Stimulated activated CD8-positive, alpha-beta memory T cell treated with anti-CD3 and anti-CD28 coated beads, Interleukin-7, amount 100 ng/mL, for 1 hour (primary cell): ENCODE results near the gene ZNF101.
A peak's percentile ranks its signal among the peaks of the same experiment; 100 is the strongest.
"Not testable (repeated sequence)": the region's sequence is repeated elsewhere in the genome, so short reads cannot be mapped to it uniquely, and the experiment has no call there.

Experiments used
- DNase-seq, 2 donors: peaks; one replicate each; pipeline ENCODE4 v3.0.0-alpha.2; 2020; ENCODE audit warnings: low read depth in 2 of 2

Gene ZNF101

DNA sequence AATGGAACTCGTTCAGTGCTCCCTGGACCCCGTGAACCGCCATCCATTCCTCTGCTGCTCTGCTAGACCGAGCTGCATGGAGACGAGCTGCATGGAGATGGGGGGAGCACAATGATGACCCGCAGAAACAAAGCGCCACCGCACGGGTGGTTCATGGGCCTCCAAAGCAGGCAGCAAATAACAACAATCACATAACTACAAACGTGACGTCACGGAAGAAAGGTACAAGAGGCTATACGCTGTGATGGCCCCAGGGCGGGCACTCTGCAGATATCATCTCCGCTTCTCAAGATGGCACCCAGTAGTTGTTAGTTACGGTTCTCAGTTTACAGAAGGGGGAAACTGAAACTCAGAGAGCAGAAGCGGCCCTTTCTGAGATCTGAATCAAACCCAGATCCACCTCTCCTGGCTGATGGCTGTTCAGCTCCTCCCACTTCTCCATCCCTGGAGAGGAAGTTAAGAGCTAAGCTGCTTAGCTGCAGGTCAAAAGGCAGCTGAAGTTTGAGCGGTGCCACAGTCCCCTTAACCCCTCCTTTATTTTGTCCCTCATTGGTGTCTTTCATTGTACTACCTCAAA, 6.9 kb upstream of the ZNF101 start:
- DNase-seq, result no peak

DNA sequence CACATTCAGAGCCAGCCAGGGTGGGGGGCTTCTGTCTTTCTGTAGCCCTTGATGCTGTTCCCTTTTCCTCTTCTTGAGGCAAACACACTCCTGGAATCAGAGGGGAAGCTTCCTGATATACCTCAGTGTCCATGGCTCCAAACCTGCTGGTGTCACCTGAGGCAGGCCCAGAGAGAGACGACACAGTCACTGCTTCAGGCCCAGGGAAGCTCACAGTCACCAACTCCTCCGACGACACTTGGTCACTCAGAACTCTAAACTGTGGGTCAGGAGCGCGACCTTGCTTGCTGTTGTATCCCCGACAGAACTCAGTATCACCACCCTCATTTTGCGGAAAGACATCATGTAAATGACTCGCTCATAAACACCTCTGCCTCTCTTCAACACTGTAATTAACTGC, 6.3 kb upstream of the ZNF101 start:
- DNase-seq, result no peak

DNA sequence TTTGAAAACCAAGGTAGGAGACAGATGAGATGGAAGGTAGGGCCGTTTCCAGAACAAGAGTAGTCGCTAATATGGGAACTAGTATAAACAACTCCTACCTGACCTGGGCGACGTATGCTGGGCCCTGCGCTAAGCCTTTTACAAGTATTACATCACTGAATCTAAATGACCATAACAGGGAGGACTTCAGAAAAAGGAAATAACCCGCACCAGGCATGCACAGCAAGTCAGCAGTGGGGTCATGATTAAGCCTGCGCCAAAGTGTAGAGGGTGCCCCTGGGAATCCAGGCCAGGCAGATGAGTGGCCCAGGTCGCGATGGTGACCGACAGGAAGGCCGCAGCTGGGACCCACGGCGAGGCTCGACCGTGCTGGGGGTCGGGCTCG, 5.8 kb upstream of the ZNF101 start:
- no peak for DNase-seq

DNA sequence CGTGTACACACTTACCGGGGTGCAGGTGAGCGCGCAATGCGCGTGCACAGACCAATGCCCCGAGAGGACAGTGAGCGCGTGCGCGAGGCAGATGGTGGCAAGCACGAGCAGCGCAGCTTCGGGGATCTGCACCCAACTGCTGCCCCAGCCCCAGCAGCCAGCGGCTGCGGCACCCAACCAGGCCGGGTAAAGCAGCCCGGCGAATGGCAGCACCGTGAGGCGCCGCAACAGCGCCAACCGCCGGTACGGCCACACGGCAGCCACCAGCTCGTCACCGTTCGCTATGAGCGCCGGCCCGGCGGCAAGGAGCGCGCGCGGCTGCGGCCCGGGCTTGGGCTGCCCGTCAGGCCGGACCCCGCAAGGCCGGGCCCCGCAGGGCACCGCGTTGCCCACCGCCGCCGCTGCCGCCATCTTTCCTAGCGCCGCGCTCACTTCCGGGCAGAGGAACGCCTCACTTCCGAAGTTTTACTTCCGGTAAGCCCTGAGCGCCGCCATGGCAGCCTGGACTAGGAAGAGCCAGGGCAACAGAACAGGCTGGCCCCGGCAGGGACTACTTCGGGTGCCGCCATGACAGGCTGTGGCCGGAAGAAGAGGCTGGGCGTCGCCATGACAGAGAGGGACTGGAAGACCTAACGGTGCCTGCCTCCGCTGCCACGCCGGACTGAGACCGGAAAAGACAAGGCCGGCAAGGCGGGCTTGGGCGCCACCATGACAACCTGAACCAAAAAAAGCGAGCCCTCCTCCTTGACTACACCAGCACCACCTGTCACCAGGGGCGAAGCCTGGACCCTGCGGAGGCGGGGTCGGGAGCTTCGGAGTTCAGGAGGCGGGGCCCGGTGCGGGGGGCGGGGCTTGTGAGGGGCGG, 5.2 kb upstream of the ZNF101 start, which contains the start of gene ATP13A1:
Gene ATP13A1, minus strand, starts transcription at position 421 of the 865 bp plus-strand sequence. Its CDS starts 10 bp downstream, at position 411.
- DNase-seq, result peak; percentile 84 to 85

DNA sequence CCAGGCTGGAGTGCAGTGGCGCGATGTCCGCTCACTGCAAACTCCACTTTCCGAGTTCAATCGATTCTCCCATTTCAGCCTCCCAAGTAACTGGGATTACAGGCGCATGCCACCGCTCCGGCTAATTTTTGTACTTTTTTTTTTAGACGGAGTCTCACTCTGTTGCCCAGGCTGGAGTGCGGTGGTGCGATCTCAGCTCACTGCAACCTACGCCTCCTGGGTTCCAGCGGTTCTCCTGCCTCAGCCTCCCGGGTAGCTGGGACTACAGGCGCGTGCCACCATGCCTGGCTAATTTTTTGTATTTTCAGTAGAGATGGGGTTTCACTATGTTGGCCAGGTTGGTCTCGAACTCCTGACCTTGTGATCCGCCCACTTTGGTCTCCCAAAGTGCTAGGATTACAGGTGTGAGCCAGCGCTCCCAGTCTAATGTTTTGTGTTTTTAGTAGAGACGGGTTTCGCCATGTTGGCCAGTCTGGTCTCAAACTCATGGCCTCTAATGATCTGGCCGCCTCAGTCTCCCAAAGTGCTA, 3.2 kb upstream of the ZNF101 start:
- not testable (repeated sequence) for DNase-seq

DNA sequence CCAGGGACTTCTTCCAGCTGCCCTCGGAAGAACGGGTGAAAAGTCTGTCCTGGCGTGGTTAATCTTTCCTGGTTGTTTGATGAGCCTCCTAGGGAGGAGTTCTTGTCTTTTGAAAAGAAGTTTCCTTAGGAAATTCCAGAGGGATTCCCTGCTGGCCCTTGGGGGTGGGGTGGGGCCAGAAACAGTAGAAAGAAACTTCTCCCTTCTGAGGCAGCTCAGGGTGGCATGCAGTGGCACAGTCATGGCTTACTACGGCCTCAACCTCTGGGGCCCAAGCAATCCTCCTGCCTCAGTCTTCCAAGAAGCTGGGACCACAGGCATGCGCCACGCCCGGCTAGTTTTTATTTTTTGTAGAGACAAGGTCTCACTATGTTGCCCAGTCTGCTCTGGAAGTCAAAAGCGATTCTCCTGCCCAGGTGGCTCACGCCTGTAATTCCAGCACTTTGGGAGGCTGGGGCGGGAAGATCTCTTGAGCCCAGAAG, 1.5 kb downstream of the ZNF101 start:
- DNase-seq, result no peak

DNA sequence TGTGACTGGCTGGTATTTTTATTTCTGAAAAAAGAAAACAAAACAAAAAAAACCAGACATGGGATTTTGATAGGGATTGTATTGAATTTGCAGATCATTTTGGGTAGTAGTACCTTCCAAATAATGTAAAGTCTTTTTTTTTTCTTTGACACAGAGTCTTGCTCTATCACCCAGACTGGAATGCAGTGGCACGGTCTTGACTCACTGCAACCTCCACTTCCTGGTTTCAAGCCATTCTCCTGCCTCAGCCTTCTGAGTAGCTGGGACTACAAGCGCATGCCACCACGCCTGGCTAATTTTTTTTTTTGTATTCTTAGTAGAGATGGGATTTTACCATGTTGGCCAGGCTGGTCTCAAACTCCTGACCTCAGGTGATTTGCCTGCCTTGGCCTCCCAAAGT, 4.2 kb downstream of the ZNF101 start:
- no peak for DNase-seq

DNA sequence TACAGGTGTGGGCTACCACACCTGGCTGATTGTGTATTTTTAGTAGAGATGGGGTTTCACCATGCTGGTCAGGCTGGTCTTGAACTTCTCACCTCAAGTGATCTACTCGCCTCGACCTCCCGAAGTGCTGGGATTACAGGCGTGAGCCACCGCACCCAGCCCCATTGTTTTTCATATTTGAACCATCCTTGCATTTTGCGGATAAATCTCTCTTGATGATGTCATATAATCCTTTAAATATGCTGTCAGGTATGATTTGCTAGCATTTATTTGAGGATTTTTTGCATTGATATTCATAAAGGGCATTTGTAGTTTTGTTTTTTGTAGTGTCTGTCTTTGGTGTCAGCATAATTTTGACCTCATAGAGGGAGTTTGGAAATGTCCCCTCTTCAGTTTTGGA, 5.7 kb downstream of the ZNF101 start:
- no peak for DNase-seq

DNA sequence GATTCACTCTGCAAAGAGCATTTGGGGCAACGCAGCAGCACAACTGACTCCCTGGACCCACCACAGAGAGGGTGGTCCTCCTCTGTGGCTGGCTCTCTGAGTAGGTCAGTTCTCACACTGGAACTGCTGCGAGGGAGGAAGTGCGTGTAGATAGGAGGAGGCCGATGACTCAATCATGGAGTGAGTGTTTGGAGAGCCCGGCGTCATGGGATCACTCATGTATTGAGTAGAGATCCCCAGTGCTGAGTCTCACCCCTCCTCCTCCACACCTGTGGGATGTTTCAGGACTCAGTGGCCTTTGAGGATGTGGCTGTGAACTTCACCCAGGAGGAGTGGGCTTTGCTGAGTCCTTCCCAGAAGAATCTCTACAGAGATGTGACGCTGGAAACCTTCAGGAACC, 8.9 kb downstream of the ZNF101 start:
- DNase-seq, result no peak

DNA sequence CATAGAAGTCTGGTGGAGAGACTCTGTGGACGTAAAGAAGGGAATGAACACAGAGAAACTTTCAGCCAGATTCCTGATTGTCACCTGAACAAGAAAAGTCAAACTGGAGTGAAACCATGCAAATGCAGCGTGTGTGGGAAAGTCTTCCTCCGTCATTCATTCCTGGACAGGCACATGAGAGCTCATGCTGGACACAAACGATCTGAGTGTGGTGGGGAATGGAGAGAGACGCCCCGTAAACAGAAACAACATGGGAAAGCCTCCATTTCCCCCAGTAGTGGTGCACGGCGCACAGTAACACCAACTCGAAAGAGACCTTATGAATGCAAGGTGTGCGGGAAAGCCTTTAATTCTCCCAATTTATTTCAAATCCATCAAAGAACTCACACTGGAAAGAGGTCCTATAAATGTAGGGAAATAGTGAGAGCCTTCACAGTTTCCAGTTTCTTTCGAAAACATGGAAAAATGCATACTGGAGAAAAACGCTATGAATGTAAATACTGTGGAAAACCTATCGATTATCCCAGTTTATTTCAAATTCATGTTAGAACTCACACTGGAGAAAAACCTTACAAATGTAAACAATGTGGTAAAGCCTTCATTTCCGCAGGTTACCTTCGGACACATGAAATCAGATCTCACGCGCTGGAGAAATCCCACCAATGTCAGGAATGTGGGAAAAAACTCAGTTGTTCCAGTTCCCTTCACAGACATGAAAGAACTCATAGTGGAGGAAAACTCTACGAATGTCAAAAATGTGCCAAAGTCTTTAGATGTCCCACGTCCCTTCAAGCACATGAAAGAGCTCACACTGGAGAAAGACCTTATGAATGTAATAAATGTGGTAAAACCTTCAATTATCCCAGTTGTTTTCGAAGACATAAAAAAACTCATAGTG, 10.8 kb downstream of the ZNF101 start:
- DNase-seq, result no peak

DNA sequence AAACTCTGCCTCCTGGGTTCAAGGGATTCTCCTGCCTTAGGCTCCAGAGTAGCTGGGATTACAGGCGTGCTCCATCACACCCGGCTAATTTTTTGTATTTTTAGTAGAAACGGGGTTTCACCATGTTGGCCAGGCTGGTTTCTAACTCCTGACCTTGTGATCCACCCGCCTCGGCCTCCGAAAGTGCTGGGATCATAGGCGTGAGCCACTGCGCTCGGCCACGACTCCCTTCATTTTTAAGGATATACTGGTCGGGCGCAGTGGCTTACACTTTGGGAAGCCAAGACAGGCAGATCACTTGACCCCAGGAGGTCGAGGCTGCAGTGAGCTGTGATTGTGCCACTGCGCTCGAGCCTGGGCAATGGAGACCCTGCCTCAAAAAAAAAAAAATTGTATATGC, 17.5 kb downstream of the ZNF101 start:
- DNase-seq, result not testable (repeated sequence)

DNA sequence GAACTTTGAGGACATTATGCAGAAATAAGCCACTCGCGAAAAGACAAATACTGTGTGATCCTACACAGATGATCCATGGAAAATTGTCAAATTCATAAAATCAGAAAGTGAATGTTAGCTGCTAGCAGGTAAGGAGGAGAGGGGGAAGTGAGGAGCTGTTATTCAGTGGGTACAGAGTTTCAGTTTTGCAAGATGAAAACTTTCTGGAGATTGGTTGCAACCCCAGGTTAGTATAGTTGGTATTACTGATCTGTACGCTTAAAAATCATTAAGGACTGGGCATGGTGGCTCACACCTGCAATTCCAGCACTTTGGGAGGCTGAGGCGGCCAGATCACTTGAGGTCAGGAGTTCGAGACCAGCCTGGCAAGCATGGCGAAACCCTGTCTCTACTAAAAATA, 17.9 kb downstream of the ZNF101 start:
- no peak for DNase-seq

DNA sequence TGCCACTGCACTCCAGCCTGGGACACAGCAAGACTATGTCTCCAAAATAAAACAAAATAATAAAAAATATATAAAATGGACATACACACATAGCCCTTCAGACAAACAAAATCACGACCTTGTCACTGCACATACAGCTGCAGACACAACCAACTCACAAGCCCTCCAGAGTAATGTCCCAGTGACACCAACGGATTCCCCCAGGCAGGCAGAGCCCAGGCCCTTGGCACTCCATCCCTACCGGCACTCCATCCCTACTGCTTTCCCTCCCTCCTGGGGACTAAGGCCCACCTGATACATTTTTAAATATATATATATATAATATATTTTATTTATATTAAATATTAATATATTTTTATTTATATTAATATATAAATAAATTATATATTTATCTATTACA, 18.5 kb downstream of the ZNF101 start:
- DNase-seq, result no peak

DNA sequence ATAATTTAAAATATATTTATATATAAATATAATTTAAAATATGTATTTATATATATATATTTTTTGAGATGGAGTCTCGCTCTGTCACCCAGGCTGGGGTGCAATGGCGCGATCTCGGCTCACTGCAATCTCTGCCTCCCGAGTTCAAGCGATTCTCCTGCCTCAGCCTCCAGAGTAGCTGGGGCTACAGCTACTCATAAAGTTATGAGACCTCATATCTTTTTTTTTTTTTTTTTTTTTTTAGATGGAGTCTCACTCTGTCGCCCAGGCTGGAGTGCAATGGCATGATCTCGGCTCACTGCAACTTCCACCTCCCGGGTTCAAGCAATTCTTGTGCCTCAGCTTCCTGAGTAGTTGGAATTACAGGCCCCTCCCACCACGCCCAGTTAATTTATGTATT, 20.4 kb downstream of the ZNF101 start:
- not testable (repeated sequence) for DNase-seq

DNA sequence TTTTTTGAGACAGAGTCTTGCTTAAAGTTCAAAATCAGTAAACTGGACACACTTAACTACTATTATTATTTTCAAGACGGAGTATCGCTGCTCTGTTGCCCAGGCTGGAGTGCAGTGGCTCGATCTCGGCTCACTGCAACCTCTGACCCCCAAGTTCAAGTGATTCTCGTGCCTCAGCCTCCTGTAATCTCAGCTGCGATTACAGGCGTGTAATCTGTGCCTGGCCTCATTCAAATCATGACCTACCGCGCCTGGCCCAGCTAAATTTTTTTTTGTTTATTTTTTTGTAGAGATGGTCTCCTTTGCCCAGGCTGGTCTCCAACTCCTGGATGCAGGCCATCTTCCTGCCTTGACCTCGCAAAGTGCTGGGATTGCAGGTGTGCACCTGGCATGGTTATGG, 23.0 kb downstream of the ZNF101 start:
- DNase-seq, result no peak

DNA sequence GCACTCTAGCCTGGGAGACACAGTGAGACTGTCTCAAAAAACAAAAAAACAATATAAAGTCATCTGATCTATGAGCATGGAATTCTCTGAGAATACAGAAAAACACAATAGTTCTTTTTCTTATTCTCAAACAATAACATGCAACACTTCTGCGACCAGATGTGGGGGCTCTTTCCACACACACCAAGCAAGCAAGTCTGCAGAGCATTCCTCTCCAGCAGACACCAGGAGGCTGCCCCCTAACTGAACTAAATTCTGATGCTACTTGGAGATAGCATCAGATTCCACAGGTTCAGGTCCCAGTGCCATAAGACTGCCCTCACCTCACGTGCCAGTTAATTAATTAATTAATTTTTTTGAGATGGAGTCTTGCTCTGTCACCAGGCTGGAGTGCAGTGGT, 27.7 kb downstream of the ZNF101 start:
- DNase-seq, result no peak

DNA sequence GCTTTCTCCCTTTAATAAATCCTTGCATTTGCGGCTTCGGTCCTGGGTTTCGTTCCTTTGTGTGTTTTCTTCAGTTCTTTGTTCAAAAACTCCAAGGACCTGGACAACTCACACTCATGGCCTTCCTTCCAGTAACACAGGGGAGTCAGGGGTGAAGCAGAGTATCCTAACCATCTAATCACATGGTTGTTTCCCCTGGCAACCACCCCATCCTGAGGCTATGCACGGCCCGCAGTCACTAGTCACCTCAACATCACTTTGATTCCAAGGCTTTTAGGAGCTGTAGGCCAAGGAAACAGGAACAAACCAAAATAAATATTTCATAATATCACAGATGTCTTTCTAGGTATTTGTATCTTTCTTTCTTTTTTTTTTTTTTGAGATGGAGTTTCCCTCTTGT, 28.9 kb downstream of the ZNF101 start:
- no peak for DNase-seq

DNA sequence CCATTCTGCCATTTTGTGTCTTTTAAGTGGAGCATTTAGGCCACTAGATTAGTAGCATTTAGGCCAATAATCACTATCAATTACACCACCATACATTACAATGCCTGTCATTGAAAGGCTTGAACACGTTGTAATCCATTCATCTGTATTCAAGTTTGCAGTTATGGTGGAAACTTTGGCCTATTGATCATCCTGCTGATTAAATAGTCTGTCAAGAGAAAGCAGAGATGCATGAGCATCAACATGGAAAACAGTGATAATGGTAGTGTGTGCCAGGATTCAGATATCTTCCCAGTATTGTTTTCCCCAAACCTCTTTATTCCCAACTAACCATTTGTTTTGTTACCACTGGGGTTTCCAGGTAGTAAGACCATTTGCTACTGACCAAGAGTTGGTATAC, 31.9 kb downstream of the ZNF101 start:
- DNase-seq, result not testable (repeated sequence)

DNA sequence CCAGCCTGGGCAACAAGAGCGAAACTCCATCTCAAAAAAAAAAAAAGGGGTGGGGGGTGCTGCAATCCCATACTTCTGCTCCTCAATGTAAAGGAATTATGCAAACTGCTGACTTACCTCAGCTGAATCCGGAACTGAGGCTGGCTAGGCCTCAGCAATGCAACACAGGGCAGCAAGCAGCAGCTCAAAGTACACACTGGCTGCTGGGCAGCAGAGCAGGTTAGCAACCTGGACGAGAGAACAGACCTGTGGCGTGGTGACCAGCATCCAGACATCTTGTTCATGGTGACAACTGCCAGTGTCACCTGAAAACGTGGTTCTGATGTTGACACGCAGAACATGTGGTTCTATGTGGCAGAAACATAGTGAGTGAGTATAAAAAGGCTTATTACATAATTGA, 36.2 kb downstream of the ZNF101 start:
- DNase-seq, result no peak

DNA sequence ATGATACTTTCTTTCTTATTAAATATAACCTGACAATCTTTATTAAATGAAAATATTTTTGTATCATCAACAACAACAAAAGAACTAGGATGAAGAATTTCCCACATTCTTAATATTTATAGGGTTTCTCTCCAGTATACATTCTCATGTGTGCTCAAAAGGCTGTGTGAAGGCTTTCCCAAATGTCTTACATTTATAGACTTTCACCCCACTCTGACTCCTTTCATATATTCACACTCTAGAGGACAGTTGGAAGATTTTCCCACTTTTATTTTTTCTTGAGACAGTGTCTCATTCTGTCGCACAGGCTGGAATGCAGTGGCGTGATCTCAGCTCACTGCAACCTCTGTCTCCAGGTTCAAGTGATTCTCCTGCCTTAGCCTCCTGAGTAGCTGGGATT, 41.9 kb downstream of the ZNF101 start:
- DNase-seq, result no peak

DNA sequence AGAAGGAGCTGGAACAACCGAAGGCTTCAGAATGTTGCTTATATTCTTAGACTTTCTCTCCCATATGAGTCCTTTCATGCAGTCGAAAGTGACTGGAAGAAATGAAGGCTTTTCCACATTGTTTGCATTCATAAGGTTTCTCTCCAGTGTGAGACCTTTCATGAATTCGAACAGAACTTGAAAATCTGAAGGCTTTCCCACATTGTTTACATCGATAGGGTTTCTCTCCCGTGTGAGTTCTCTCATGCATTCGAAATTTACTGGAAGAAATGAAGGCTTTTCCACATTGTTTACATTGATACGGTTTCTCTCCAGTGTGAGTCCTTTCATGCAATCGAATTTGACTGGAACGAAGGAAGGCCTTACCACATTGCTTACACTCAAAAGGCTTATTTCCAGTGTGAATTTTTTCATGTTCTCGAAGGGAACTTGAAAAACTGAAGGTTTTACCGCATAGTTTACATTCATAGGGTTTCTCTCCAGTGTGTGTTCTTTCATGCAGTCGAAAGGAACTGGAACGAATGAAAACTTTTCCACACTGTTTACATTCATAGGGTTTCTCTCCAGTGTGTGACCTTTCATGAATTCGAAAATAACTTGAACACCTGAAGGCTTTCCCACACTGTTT, 42.8 kb downstream of the ZNF101 start:
- no peak for DNase-seq
